ENCODE measurements around the gene HAX1.

DNA sequence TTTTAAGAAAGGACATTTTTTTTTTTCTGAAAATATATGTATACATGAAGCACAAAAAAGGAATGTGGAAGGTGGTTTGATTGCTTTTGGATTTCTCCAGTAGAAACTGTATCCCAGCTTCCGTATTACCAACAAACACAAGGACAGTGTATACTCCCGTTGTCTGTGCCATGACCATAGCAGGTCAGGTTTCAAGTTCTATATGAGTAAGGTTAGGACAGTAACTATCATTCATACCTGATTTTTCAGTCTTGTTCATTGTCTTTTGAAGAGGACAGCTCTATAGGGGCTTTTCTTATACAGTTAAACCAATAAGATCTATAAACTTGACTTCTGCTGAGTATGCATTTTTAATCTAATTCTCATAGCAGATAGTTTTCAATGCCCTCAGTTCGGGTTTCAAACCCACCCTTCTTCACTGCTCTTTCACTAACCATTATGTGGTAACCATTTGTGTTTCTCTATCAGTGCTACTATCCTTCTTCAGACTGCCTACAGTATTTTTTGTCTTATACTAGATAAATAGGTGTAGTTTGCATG lies 32.1 kb upstream of the HAX1 start:
- TF ChIP-seq POLR2A (IDR thresholded peaks at IDR 0.05; ENCODE audit: low read length): no peak
- no peak for TF ChIP-seq GATA1 (IDR thresholded peaks at IDR 0.05; ENCODE audit: low read depth, low read length)
